CD4-positive, alpha-beta T cell treated with Interleukin-1 beta for 1 hour (primary cell): ENCODE measurements around the gene MECR.
"Not testable (repeated sequence)": the region's sequence is repeated elsewhere in the genome, so short reads cannot be mapped to it uniquely, and the experiment has no call there.

Experiments
- DNase-seq, 2 donors: peaks; one replicate each; pipeline ENCODE4 v3.0.0-alpha.2; 2020 to 2022

The MECR gene

DNA sequence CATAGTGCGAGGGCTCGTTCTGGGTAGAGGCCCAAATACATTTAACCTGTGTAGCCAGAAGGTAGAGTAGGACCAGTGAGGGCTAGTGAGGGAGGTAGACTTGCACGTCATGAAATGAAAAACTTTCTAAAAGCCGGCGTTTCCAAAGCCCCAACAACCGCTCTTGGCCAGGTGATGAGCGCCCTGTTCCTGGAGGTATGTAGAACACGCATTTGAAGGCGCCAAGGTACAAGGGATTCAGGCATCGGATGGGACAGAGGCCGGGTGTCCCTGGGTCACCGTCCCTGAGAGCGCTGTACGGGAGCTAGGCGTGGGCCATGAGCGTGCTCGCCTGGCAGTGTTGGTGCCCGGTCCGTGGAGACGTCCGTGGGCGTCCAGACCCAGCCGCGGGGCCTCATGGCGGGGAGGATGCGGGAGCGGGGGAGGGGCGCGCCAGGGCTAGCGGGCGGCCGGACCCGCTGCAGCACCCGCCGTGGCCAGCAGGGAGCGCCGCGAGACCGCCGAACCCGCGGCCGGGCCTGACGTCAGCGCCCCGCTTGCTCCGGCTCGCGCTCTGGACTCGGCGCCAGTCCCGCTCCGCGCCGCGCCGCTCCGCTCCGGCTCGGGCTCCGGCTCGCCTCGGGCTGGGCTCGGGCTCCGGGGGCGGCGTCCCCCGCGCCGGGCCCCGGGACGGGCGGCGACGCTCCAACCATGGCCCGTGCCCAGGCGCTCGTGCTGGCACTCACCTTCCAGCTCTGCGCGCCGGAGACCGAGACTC is 5.4 kb upstream of the MECR start, which contains the start of gene PTPRU:
Gene PTPRU (plus strand): TSS at position 568 of the 757 bp plus-strand sequence. CDS start 123 bp downstream, at position 691.
- DNase-seq = peak; percentile 79 to 80

- not testable (repeated sequence) for DNase-seq
Observed at GRCh38 chr1:29234881-29235280, 4.1 kb upstream of the MECR start.

DNA sequence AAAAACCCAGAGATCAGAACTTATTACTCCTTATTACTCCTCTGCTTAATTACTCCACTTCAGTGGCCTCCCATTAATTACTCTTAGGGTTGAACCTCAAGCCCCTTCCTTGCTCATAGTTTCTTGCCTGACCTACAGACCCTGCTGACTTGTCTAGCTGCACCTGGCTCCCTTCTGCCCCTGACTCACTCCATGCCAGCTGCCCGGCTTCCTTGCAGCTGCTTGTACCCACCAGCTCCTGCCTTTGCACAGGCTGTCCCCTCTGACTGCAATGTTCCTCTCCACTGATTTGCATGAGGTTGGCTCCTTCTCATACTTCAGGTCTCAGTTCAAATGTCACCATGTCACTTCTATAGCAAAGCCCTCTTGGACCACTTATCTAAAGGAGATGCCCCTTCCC is 3.7 kb upstream of the MECR start:
- DNase-seq = no peak

DNA sequence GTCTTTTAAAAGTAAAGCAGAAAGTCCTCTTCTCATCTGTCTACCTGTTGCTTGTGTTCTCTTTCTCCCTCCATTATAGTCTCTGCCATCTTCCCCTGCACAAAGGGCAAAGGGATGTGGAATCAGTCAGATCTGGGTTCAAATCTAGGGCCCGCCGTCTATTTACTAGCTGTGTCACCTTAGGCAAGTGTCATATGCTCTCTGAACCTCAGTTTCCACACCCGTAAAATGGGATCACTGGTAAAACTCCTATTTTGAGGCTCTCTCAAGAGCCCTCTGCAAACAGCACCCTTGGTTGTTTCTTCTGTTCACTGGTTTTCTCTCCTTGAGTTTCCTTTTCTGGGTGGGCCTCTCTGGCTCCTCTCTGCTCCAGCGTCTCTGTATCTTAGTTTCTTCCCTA is 3.0 kb upstream of the MECR start:
- DNase-seq = no peak

- no peak for DNase-seq
Observed at GRCh38 chr1:29232387-29232786, 1.7 kb upstream of the MECR start.

- no peak for DNase-seq
Observed at GRCh38 chr1:29230204-29230552, 556 bp downstream of the MECR start.

GRCh38 chr1:29227511-29227910 is 3.2 kb downstream of the MECR start:
- no peak for DNase-seq

DNA sequence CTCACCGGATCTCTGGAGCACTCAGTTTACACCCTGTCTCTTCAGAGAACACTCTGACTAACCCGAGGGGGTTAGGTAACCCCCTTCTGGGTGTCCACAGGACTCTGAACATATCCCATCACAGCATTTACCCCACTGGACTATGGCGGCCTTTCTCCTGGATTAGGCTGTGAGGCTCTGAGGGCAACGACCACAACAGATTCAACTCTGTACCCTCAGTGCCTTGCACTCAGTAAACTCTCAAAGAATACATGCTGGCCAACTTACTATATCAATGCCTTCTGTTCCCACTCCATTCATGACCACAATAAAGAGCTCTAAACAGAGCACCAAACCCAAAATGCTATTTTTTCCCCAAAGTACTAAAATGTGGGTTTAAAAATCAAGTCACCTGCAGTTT is 5.4 kb downstream of the MECR start:
- no peak for DNase-seq

DNA sequence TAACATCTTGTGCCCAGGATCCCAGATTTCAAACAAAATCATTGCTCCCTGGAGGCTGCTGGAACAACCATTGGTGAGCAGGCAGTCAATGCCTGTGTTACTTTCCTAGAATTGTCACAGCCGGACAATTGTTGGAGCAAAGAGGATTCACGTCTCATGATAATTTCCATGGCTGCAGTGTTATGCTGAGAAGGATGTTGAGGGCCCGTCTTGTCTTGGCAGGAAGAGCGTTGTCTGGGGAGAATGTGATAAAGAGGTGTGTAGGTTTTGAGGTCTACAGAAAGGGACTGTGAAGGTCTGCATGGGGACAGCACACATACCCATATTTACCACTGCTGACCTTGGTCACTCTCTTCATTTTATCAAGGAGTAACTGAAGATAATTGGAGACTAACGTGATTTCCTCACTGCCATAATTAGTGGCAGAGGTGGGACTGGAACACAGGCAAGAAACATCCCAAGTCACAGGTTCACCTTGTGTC is 6.3 kb downstream of the MECR start:
- no peak for DNase-seq

- no peak for DNase-seq
Observed at GRCh38 chr1:29223521-29223920, 7.2 kb downstream of the MECR start.

GRCh38 chr1:29222686-29223085 is 8.0 kb downstream of the MECR start:
- DNase-seq = no peak

DNA sequence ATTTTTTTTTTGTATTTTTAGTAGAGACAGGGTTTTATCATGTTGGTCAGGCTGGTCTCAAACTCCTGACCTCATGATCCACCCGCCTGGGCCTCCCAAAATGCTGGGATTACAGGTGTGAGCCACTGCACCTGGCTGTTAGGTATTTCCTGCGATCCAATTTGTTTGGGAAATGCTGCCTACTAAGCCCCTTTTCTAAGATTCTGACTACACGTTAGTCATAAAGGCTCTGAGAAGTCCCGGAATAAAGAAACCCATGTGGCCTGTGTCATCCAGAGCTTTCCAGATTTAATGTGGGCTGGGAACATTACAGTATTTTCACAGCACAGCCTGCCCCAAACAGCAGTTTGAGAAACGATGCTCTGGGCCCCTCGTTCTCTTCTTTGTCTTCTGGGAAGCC is 8.5 kb downstream of the MECR start:
- DNase-seq = not testable (repeated sequence)

DNA sequence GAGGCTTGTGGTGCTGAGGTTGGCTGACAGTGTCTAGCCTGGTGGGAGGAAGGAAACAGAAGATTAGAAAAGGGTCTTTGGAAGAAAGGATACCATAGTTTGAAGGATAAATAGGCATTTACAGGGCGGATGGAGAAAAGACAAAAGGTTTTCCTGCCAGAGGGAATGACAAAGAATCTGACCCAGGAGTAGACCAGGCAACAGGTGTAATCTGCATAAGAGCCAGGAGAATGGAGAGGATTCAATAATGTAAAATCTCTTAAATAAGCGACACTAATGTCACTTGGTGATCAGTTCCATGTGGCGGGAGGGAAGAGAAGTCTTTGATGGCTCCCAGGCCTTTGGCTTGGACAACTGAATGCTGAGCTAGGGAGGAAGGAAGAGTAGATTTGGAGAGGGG is 9.4 kb downstream of the MECR start:
- DNase-seq = no peak

GRCh38 chr1:29218223-29218622 is 12.5 kb downstream of the MECR start:
- DNase-seq = no peak

GRCh38 chr1:29217633-29218032 is 13.1 kb downstream of the MECR start:
- DNase-seq = no peak

GRCh38 chr1:29213055-29213454 is 17.7 kb downstream of the MECR start:
- no peak for DNase-seq

- DNase-seq = no peak
Observed at GRCh38 chr1:29211086-29212030, 19.4 kb downstream of the MECR start.

DNA sequence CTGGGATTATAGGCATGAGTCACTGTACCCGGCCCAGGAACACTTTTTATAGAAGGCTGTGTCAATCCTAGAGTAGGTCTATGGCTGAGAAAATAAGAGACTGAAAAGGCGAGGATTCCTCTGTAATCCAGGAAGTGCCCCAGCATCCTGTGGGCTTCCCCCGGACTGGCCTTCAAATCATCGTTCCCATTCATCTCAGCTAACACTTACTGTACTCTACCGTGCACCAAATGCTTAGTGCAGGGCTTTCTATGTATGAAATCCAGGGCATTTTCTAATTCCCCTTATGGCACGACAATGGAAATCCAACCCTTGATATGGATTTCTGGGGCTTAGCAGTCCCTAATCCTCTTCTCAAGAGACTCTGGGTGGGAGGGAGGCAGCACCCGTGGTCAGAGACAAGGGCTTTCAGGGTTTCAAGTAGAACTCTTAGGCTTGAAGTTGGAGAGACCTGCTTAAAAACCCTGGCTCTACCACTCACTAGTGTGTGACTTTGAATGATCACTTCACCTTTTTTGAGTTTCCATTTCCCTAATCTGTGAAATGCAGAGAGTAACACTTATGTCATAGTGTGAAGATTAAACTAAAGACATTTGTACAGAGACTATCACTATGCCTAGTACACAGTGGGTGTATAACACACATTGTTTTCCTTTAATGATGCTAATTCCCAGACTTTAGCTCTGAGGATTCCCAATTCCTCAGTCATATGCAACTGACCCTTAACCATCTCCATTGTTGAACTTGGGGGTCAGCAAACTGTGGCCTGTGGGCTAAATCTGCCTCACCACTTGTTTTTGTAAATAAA is 20.3 kb downstream of the MECR start:
- no peak for DNase-seq

- DNase-seq = no peak
Observed at GRCh38 chr1:29209173-29209572, 21.6 kb downstream of the MECR start.

GRCh38 chr1:29208442-29208841 is 22.3 kb downstream of the MECR start:
- no peak for DNase-seq

DNA sequence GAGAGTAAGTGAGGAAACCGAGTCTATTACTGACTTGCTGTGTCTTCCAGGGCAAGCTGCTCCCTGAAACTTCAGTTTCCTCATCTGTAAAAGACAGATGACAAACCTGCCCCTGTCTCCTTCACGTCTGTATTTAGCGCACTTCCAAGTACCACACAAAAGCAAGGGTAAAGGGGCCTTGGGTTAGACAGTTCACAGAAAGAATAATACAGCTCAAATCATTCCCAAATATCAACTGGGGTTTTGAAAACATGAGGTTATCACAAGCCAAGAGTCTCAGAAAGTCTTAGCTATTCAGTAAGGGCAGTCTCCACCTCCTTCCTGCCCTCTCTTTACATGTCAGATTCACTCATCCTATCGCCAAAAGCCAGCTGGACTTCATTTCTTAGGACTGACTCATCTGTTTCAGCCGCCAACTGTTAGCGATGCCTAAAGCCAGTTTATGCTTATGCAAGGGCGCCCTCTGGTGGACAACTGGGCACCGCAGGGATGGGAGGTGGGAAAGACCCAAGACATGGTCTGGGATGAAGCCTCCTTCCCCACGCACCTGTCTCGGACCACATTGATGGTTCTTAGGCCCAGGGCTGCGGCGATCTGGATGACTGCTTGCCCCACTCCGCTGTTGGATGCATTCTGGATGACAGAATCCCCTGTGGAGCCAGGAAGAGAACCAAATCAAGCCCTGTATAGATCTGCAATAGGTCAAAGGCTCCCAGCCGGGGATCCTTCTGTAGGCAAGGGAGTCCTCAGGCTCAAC is 28.0 kb downstream of the MECR start:
- DNase-seq = peak; percentile 78 to 85

DNA sequence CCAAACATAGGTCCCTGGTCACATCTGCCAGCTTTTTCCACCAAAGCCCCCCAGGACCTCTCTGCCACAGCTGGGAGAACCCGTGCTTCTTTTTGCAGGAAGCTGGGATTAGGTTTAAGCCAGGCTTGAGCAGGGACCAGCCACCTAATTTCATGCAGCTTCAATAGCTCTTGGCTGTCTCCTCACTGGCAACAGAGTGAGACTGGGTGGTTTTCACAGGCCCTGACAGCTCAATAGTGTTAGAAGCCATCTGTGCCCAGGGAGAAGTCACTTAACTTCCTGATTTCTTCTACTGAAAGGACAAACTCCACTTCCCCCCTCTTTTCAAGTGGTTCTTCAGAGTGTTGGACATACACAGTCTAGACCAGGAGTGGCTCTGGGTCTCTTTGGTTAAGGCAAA is 28.7 kb downstream of the MECR start:
- no peak for DNase-seq
